ENCODE data around the gene CDCA4.

CDCA4 gene

GRCh38 chr14:105021656-105022275 lies 883 bp upstream of the CDCA4 start:
- Histone ChIP-seq H3K27ac (ENCODE audit: low read length) (peak overlapping the region; percentile 88), H3K36me3 (ENCODE audit: insufficient read depth, low read length) (peaks cover 38% of the 10 kb centered on the region), H3K9me3 (ENCODE audit: insufficient read depth, low read length, severe bottlenecking) (no peaks in the 10 kb centered on the region), H4K20me1 (ENCODE audit: insufficient read depth, low read length) (peaks cover 37% of the 10 kb centered on the region), H3K9ac (ENCODE audit: low read depth, low read length) (peak overlapping the region; percentile 92), H3K4me2 (ENCODE audit: insufficient read depth, low read length) (peak overlapping the region; percentile 89), H3K27me3 (ENCODE audit: insufficient read depth, low read length, poor library complexity) (no peaks in the 10 kb centered on the region), H3K4me3 (ENCODE audit: low read depth in 1 of 2, low read length in 2 of 2) (peak overlapping the region; percentile 71 to 86), H2AFZ (ENCODE audit: low read depth, low read length) (peak overlapping the region; percentile 86), H3K4me1 (ENCODE audit: insufficient read depth, low read length) (peaks cover 37% of the 10 kb centered on the region), H3K79me2 (ENCODE audit: insufficient read depth, low read length) (peaks cover 54% of the 10 kb centered on the region)
- ATAC-seq (ENCODE audit: insufficient read depth, low read depth) (peak; percentile 22; the same call in 2 of the 3 replicates), DNase-seq (peak; percentile 75)
- TF ChIP-seq CTCF (IDR thresholded peaks at IDR 0.05; ENCODE audit: borderline replicate concordance, extremely low read depth, low read length, poor library complexity, severe bottlenecking), result peak; percentile 47
- TF ChIP-seq EZH2 (IDR thresholded peaks at IDR 0.05; ENCODE audit: borderline replicate concordance, low read depth, low read length, severe bottlenecking), result no peak

GRCh38 chr14:105019861-105020814 lies 745 bp downstream of the CDCA4 start:
- Histone ChIP-seq H4K20me1 (ENCODE audit: insufficient read depth, low read length) (peaks cover 54% of the 10 kb centered on the region), H3K9ac (ENCODE audit: low read depth, low read length) (peak overlapping the region; percentile 100), H3K4me3 (ENCODE audit: low read depth in 1 of 2, low read length in 2 of 2) (peak overlapping the region; percentile 54 to 82), H3K4me1 (ENCODE audit: insufficient read depth, low read length) (peaks cover 50% of the 10 kb centered on the region), H2AFZ (ENCODE audit: low read depth, low read length) (peak overlapping the region; percentile 66; the same call in 1 of the 2 replicates), H3K27me3 (ENCODE audit: insufficient read depth, low read length, poor library complexity) (no peaks in the 10 kb centered on the region), H3K4me2 (ENCODE audit: insufficient read depth, low read length) (peak overlapping the region; percentile 95), H3K9me3 (ENCODE audit: insufficient read depth, low read length, severe bottlenecking) (no peaks in the 10 kb centered on the region), H3K36me3 (ENCODE audit: insufficient read depth, low read length) (peaks cover 53% of the 10 kb centered on the region), H3K79me2 (ENCODE audit: insufficient read depth, low read length) (peaks cover 70% of the 10 kb centered on the region), H3K27ac (ENCODE audit: low read length) (peak overlapping the region; percentile 95)
- DNase-seq, result peak; percentile 57
- TF ChIP-seq EZH2 (IDR thresholded peaks at IDR 0.05; ENCODE audit: borderline replicate concordance, low read depth, low read length, severe bottlenecking) (no peak), CTCF (IDR thresholded peaks at IDR 0.05; ENCODE audit: borderline replicate concordance, extremely low read depth, low read length, poor library complexity, severe bottlenecking) (peak; percentile 5)
- peak; percentile 27 for ATAC-seq (ENCODE audit: insufficient read depth, low read depth)

GRCh38 chr14:105018414-105018813 lies 2.5 kb downstream of the CDCA4 start:
- H3K4me2 ChIP-seq (ENCODE audit: insufficient read depth, low read length), result peak overlapping the region; percentile 95
- no peak for TF ChIP-seq EZH2 (IDR thresholded peaks at IDR 0.05; ENCODE audit: borderline replicate concordance, low read depth, low read length, severe bottlenecking)
- TF ChIP-seq CTCF (IDR thresholded peaks at IDR 0.05; ENCODE audit: borderline replicate concordance, extremely low read depth, low read length, poor library complexity, severe bottlenecking), result no peak
- H4K20me1 ChIP-seq (ENCODE audit: insufficient read depth, low read length), result peaks cover 71% of the 10 kb centered on the region
- peaks cover 52% of the 10 kb centered on the region for H3K4me1 ChIP-seq (ENCODE audit: insufficient read depth, low read length)
- DNase-seq (no peak), ATAC-seq (ENCODE audit: insufficient read depth, low read depth) (no peak)
- H3K79me2 ChIP-seq (ENCODE audit: insufficient read depth, low read length), result peaks cover 87% of the 10 kb centered on the region
- peak overlapping the region; percentile 100 for H3K9ac ChIP-seq (ENCODE audit: low read depth, low read length)
- H3K9me3 ChIP-seq (ENCODE audit: insufficient read depth, low read length, severe bottlenecking), result no peaks in the 10 kb centered on the region
- H3K4me3 ChIP-seq (ENCODE audit: low read depth in 1 of 2, low read length in 2 of 2), result peak overlapping the region in 1 of 2 experiments; percentile 44; a peak in 2 of 4 replicates
- H3K36me3 ChIP-seq (ENCODE audit: insufficient read depth, low read length), result peaks cover 63% of the 10 kb centered on the region
- H2AFZ ChIP-seq (ENCODE audit: low read depth, low read length), result no peak overlapping the region
- no peak overlapping the region for H3K27ac ChIP-seq (ENCODE audit: low read length)
- H3K27me3 ChIP-seq (ENCODE audit: insufficient read depth, low read length, poor library complexity), result no peaks in the 10 kb centered on the region
